Posterior vena cava (tissue), 2 donors: Measurements from ENCODE around the gene IKZF1. TPM values are rescaled to one million over a fixed set of nuclear protein-coding genes. Genes with fewer than 3 reads are reported as not detected.

Experiments used
- DNase-seq: peaks from one replicate; pipeline ENCODE4 v3.0.0-alpha.2; 2020; ENCODE audit warnings: low spot score
- intact Hi-C, 2 donors: fragments of 100-400 bp; cut with DNase I; formaldehyde crosslinking; loops; one replicate each; pipeline versions ENCODE4 v1.14.1 to v1.14.2; 2022 to 2023
- total RNA-seq, 2 donors: library from RNA; stranded (reverse); fragmentation: NEBNext Ultra II Directional; extraction: Animal tissue kit (Norgen Biotek cat#: 25700); gene quantifications; one replicate each; pipeline ENCODE4 v1.2.1, GENCODE V29; 2021
- donor health status: DM: yes; HTN: yes; CAD: no.
- donor health status: DM: yes; HTN: yes; CAD: no.

The IKZF1 gene
- total RNA-seq, 2 donors from 2014 or later: 11.9 to 13.7 TPM

DNA sequence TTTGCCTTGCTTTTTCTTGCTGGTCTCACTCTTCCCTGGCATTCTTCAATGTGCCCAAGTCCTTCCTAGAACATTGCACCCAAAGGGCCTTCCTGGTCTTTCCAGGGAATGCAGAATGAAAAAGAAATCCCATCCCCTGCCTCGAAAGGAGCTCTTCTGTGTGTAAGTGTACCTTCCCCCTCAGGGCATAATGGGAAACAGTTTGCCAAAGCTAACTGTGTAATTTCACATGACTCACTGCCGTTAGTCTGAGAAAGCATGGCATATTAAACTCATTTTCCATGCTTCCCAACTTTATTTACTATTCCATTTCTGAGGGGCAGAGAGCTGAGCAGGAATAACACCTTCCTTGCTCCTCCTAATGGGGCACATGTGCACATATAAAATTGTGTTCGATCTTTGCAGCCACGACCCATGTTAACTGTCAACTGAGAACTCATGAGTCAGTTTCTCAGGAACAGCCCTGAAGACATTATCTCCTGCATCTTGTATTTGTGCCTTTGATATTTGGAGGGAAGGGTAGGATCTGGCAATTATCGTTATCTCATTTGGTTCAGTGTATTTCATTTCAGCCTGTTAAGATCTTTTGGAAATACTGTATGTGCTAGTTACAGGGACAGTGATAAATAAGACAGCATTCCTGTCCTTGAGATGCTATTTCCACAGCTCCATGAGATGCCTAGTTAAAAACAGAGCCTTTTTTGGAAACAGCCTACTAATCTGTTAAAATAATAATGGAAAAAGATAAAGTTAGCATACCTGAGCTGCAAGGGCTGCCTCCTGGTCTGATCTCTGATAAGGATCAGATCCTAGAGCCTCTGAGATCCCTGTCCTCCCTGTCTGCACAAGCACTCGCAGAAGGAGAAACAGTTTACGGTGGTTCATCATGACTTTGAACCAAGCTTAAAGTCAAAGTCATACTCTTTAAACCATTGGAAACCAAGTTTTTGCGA is 42.3 kb downstream of the IKZF1 start:
- intact Hi-C loops: no loop called here
- no peak for DNase-seq

DNA sequence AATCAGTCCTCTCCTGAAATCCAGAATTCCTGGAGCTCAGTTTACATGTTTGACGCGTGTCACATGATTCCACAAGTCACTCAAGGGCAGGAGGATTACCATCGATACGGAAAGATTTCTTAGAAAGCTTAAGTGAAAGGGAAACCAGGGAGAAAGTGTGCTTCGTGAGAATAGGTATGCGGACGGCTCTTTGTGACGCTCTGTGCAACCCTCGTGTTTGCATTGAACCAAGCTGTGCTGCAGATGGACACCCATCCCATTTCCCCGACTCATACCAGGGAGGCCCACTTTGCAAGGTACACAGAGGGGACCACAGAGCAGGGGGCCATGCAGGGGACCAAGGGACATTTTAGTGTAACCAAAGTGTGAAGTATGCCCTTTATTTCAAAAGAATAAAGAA is 43.2 kb downstream of the IKZF1 start:
- no peak for DNase-seq
- intact Hi-C loops: no loop called here

DNA sequence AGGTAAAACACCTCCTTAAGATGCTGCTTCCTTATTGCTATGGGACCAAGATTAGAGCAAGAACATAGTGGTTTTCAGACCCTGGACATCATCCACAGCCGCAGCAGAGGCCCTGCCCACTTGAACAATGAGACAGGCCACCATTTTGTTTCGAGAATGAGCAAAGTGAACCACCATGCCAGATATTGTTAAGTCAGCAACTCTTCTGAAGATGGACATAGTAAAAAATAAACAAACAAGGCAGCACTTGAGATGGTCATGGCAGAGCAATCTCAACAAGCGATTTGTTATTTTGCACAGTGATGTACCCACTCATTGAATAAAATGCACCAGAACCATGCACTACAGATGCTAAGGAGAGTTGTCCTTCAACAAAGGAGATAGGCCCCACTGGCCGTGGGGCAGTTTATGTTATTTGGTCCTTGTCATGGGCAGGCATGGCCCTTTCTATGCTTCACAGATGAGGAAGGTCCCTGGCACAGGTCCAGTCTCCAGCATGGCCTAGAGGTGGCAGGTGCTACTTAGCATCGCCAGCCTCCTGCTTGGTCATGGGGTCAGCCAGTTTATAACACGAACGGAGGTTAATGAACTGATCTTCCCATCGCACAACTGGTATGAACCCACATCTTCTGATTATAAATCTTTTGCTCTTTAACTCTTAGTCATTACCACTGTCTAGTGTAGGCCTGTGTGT is 44.1 kb downstream of the IKZF1 start:
- intact Hi-C loops: no loop called here
- no peak for DNase-seq

DNA sequence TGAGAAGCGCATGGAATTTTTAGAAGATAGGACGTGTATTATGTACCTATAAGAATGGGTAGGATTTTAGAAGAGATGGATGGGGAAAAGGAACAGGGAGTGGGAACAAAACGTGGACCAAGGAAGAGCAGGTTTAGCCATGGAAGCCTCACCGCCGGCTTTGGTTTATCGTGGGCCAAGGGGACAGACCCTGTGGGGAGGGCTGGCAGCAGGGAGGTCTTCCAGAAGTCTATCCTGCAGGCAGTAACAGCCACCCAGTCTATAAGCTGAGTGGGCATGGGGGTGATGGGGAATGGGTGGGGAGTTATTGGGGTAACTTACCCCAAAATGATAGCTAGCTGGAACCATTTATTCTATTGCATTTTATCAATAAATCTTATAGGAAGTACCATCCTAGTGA is 44.9 kb downstream of the IKZF1 start:
- DNase-seq: no peak
- intact Hi-C loops: no loop called here

DNA sequence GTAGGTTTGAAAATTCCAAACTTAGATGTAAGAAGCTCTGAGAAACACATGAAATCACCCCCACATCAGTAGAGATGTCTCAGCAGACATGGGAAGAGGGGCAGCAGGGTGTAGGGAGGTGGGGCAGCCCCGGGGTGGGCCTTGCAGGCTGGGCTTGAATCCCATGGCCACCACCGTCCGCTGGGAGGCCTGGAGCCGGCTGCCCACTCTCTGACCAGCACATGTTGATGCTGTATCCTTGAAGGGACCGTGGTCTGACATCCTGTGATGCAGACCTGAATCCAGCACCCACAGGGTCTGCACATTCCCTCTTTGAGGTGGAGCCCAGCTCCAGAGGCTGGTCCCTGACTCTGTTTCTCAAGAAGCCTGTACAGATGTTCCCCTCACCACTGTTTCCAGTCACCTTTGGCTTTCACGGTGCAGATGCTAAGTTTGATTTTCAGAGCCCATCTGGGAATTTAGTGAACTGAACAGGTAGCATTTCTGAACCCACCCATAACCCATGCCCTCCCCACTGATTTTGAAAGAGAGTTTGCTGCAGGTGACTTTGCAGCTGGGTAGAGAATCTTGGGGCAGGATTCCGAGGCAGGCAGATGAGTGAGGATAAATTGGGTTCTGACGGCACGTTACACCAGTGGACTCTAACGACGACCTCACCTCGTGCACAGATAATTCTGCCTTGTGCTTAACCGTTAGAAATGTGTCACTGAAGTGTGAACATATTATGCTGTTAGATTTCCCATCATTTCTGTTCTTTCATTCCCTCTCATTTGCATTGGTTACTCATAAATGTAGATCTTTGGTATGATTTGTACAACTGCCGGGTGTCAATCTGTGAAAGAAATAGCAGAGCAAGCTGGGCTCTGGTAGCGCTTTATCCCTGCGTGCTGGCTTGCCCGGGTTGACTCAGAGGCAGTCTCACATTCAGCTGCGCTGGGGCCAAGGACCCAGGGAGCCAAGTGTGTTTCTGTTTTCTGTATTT is 45.7 kb downstream of the IKZF1 start:
- intact Hi-C loops: loop anchor here in 1 of 2 donors (5.0 kb wide), 1 partner anchor 942 kb away; no protein-coding TSS in a partner anchor
- DNase-seq: no peak

DNA sequence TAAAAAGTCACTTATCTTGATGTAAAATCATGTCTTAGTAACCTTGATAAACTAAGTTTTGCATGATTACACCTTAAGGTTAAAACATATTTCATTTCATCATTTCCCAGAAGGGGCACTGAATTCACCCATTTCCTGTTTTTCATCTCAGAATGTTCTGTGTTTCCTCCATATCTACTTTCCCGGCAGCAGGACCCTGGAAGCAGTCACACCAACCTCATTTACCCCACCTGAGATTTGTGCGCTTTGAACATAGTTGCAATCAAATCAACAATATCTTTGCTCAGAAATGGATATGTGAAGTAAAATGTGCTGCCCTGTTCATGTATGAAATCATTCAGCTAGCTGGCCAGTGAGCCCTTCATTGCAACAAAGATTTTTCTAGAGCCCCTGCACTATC is 46.8 kb downstream of the IKZF1 start:
- intact Hi-C loops: loop anchor here in 1 of 2 donors (5.0 kb wide), 1 partner anchor 941 kb away; no protein-coding TSS in a partner anchor

DNA sequence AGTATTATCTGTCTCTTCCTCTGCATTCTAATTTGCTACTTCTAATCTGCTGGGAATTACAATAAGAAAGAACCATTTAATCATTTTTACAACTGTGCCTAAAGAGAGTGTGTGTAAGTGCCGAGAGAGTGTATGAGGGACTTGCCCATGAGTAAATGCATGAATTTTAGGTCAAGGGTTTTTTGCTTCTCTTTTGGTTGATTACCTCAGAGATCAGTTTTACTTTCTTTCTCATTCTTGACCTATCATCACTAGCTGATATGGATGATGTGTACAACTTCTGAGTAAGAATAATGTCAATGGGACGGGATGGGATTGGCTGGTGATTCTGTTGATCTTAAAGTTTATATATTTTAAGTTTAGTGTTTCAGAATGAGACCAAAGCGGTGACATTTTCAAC is 47.8 kb downstream of the IKZF1 start:
- intact Hi-C loops: loop anchor here in 1 of 2 donors (5.0 kb wide), 1 partner anchor 940 kb away; no protein-coding TSS in a partner anchor
- DNase-seq: no peak

More for the DNA sequence above, 46.8 kb downstream of the IKZF1 start:
- DNase-seq: no peak

DNA sequence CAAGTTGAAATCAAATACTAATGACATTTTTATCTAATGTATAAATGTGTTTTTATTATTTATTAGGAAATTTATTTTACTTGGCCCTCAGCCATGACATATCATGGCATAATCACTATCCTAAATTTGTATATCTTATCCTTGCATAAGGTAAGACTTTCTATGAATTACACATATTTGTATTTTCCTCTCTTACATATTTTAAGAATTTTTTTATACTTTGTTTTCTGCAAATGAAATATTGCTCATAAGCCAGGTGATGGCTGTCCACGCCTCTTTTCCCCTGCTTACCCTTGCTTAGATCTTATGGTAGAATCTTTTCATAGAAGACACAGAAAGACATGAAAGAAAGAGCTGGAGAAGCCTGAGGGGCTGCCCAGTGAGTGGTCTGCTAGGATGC is 48.2 kb downstream of the IKZF1 start:
- intact Hi-C loops: loop anchor here in 1 of 2 donors (5.0 kb wide), 1 partner anchor 940 kb away; no protein-coding TSS in a partner anchor

DNA sequence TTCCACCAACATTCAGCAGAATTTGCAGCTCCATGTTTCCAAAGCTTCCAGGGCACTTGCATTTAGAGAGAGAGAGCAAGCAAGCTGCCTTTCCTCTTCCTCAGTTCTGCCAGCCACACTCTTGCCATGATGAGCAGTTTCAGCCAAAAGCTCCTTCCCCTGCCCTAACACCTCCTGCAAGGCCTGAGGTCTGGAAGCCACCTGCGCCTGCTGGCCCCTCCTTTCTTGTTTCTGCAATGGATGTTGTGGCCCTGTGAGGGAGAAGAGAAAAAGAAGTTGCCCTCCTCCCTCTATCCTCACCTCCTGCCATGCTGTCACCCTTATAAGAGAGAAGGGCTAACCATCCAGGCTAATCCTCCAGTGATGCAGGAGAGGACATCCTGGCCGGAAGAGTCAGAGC is 48.7 kb downstream of the IKZF1 start:
- intact Hi-C loops: loop anchor here in 1 of 2 donors (5.0 kb wide), 1 partner anchor 939 kb away; no protein-coding TSS in a partner anchor
- no peak for DNase-seq

More for the DNA sequence above, 48.2 kb downstream of the IKZF1 start:
- DNase-seq: no peak

DNA sequence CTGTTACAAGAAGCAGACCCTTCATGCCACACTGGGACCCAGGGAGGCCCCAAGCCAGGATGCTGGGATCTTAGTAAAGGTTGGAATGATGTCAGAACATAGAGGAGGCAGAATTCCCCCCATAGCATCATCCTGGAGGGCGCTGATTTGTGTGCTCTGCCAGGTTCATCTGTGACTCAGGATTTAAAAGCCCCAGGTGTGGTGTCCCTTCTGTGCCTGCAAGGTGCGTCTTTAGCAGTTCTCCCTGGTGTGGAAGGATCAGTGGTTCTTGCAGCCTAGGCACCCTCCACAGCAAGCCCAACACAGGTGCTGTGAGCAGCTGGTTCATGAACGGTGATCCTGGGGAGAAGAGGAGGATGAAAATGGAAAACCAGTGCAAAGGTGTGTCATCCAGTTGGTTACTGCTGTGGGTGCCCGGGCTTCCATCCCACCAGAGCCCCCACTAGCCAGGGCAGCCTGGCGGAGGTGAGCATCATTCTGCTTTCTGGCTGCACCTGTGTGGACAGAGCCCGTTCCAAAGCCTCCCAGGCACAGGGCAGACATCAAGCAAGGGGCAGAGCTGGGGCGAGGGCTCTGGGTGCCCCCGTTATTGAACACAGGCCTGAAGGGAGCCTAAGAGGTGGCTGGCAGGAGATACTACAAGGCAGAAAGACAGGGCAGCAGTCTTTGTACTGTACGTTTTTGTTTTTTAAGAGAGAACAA is 49.5 kb downstream of the IKZF1 start:
- intact Hi-C loops: loop anchor here in 1 of 2 donors (5.0 kb wide), 1 partner anchor 938 kb away; no protein-coding TSS in a partner anchor
- DNase-seq: no peak

DNA sequence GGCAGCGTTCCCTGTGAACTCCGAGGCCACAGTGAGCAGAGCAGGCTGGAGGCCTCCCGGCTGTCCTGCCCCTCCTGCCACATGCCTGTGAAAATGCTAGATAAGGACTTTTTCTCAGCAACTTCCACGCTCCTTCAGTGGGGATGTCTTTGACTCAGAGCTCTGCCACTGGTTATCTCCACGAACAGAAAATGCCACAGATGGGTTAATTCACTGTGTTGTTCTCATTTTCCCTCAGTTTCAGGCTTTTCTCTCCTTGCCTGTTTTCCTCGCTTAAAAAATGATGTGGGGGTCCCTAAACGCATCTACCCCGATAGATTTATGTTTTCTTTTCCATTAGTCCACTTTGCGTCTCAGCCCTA is 51.3 kb downstream of the IKZF1 start:
- DNase-seq: no peak
- intact Hi-C loops: no loop called here

DNA sequence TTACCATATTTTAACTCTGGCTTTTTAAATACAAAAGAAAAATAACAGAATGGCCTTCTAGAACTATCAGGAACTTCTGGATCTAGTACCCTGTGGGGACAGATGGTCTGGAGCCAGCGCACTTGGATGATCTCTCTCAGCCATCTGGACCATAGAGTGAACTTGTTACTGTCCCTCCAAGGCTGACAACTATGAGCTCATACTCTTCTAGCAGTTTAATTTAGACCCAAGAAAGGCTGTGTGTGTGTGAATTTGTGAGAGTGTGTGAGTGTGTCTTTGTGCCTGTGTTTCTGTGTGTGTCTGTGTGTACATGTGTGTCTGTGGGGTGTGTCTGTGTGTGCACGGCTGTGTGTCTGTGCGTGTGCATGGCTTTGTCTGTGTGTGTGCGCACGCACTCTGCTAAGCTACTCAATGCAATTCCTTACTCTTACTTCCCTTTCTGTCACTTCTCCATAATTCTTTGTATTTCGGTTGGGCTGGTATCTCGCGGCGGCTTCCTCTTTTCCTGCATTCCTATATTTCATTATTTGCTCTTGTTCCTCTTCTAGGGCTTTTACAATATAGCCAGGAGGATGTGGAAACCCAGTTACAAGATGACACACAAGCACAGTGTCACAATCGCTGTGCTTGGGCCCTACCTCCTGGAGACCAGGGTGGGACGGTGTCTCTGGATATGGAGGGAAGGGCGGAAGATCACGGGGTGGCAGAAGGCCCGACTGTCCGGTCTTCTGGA is 51.9 kb downstream of the IKZF1 start:
- intact Hi-C loops: no loop called here
- peak; percentile 88 for DNase-seq

DNA sequence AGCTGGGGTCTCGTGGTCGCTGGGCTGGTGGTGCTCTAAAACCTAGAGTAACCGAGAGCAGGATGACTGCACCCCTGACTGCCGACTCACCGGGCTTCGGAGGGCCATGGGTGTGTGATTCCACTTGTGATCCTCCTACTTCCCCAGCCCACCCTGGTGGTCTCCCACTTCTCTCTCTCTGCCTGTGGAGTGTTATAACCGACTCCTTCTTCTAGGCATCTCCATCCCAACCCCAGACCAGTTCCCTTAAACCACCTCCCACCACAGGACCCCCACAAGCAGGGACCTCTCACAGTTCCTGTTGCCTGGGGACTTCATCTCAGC is 52.4 kb downstream of the IKZF1 start:
- DNase-seq: no peak
- intact Hi-C loops: no loop called here

DNA sequence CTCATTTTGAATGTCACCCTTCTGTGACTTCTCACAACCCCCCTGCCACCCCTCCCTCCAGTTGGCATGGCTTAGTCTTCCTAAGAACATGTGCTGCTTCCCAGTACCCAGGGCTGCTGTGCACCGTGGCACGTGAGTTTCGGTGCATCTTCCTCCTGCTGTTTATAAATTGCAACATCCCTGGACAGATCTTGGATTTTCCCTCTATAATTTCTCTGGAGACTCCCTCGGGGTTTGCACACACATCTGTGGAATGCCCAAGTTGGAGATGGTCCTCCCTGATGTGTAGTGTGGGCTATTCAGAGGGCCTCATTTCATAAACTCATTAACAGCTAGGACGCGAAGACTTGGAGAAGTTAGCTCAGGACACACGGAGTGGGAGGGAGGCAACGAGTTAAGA is 52.9 kb downstream of the IKZF1 start:
- no peak for DNase-seq
- intact Hi-C loops: no loop called here

DNA sequence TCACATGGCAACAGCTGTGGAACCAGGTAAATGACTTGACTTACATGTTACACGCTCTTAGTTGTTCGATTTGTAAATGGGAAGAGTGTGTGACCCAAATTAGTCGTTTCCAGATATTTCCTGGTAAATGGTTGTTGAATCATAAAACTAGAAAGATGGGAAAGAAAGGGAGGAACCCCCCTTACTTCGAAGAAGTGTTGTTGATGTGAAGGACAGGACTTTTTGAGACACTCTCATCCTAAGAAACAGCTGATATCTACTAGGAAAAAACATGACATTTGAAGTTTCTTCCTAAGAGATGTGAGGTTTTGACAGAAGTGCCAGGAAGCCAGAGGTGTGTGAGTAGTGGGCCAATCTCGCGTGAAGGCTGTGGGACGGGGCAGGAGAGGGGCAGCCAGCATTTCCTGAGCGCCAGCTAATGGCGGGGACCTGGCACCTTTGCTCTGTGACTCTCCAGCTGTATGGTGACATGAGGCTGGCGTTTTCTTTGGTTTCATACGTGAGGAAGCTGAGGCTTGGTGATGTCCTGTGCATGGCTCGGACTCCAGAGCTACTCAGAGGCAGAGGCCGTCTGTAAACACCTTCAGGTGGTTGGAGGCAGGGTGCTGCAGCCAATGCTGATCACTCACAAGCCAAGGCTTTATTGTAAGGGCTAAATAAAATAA is 53.7 kb downstream of the IKZF1 start:
- DNase-seq: no peak
- intact Hi-C loops: no loop called here

DNA sequence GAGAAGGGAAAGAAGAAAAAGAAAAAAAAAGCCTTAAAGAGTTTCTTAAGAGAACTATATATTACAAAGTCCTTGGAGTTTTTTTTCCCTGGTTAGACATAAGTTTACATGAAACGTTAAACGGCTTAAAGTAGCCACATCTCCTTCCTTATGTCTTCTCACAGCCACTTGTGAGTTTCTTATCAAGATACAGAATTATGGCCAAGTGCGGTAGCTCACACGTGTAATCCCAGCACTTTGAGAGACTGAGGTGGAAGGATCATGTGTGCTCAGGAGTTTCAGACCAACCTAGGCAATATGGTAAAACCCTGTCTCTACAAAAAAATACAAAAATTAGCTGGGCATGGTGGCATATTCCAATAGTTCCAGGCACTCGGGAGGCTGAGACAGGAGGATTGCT is 54.3 kb downstream of the IKZF1 start:
- intact Hi-C loops: no loop called here
- no peak for DNase-seq

DNA sequence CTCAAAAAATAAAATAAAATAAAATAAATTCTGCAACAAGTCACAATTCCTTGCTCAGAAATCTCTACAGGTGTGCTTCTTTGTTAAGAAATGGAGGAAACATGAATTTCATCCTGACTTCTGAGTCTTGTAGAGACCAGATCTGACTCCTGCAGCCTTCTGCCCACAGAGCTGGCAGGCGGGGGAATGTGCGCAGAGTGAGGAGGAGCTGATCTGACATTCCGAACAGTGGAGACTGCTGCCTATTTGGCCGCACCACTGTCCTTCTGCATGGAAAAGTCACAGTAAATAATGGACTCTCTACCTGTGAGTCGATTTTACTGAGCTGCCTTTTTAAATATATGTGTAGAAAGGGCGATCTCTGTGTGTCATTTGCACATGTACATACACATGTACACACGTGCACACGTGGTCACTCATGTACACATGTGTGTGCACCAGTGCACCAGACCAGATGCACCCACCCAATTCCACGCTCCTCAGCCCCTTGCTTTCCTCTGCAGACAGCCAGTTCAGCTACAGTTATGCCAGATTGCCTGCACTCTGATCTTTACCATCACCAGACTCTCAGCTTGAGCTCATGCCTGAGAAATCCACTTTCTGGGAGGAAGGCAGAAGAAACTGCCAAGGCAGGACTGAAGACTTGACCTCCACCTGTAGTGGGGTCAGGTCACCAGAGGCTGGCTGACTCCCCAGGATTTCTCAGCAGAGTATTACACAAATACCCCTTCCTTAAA is 54.9 kb downstream of the IKZF1 start:
- intact Hi-C loops: no loop called here
- no peak for DNase-seq
